Cerebellar nuclear complex (tissue), 1 donor: ENCODE measurements around the gene NRBF2.
"Not testable (repeated sequence)": the region's sequence is repeated elsewhere in the genome, so short reads cannot be mapped to it uniquely, and the experiment has no call there.

Source experiments
- DNase-seq, 2 experiments: peaks; one replicate each; lab custom pipeline; 2025; lab: John Stamatoyannopoulos, UW

NRBF2 gene

GRCh38 chr10:63116452-63117072, 16.6 kb upstream of the NRBF2 start:
- no peak for DNase-seq

- no peak for DNase-seq
Measured at GRCh38 chr10:63119041-63119440, 14.1 kb upstream of the NRBF2 start.

- no peak for DNase-seq
Measured at GRCh38 chr10:63120554-63120953, 12.6 kb upstream of the NRBF2 start.

- no peak for DNase-seq
Measured at GRCh38 chr10:63123727-63124362, 9.3 kb upstream of the NRBF2 start.

GRCh38 chr10:63125459-63125858, 7.7 kb upstream of the NRBF2 start:
- no peak for DNase-seq

- no peak for DNase-seq
Measured at GRCh38 chr10:63128443-63128842, 4.7 kb upstream of the NRBF2 start.

- DNase-seq: no peak
Measured at GRCh38 chr10:63129888-63130287, 3.2 kb upstream of the NRBF2 start.

- no peak for DNase-seq
Measured at GRCh38 chr10:63132651-63133055, 475 bp upstream of the NRBF2 start.

- no peak for DNase-seq
Measured at GRCh38 chr10:63133821-63134557, 861 bp downstream of the NRBF2 start.

- no peak for DNase-seq
Measured at GRCh38 chr10:63137306-63137705, 4.2 kb downstream of the NRBF2 start.

GRCh38 chr10:63140077-63140476, 6.9 kb downstream of the NRBF2 start:
- no peak for DNase-seq

GRCh38 chr10:63142136-63142535, 9.0 kb downstream of the NRBF2 start:
- no peak for DNase-seq

GRCh38 chr10:63143987-63144386, 10.9 kb downstream of the NRBF2 start:
- DNase-seq: no peak

- no peak for DNase-seq
Measured at GRCh38 chr10:63145782-63146181, 12.7 kb downstream of the NRBF2 start.

GRCh38 chr10:63146503-63146902, 13.4 kb downstream of the NRBF2 start:
- no peak for DNase-seq

- DNase-seq: no peak
Measured at GRCh38 chr10:63150745-63151144, 17.6 kb downstream of the NRBF2 start.

GRCh38 chr10:63153868-63154545, 20.9 kb downstream of the NRBF2 start:
- not testable (repeated sequence) for DNase-seq

- no peak for DNase-seq
Measured at GRCh38 chr10:63154546-63155387, 21.6 kb downstream of the NRBF2 start.

GRCh38 chr10:63155388-63156020, 22.4 kb downstream of the NRBF2 start:
- no peak for DNase-seq

- no peak for DNase-seq
Measured at GRCh38 chr10:63156236-63156635, 23.1 kb downstream of the NRBF2 start.
